Activated CD4-positive, alpha-beta T cell treated with anti-CD3 and anti-CD28 coated beads, Interleukin-10, Interleukin-2, amounts not matched to agents 100 ng/mL and 50 ng/mL, durations not matched to agents 16 hours and 8 hours (primary cell): Measurements from ENCODE around the gene BRWD1.
"Not testable (repeated sequence)": the region's sequence is repeated elsewhere in the genome, so short reads cannot be mapped to it uniquely, and the experiment has no call there.

Experiments used
- DNase-seq: peaks from one replicate; pipeline ENCODE4 v3.0.0-alpha.2; 2020

The BRWD1 gene

DNA sequence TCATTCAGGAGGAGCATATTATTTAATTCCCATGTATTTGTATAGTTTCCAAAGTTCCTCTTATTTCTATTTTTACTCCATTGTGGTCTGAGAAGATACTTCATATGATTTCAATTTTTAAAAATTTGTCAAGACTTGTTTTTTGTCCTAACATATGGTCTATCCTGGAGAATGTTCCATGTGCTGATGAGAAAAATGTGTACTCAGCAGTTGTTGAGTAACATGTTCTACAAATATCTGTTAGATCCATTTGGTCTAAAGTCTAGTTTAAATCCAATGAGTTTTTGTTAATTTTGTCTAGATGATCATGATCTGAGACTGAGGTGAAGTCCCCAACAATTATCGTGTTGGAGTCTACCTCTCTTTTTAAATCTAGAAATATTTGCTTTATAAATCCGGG lies 144.6 kb downstream of the BRWD1 start:
- no peak for DNase-seq

DNA sequence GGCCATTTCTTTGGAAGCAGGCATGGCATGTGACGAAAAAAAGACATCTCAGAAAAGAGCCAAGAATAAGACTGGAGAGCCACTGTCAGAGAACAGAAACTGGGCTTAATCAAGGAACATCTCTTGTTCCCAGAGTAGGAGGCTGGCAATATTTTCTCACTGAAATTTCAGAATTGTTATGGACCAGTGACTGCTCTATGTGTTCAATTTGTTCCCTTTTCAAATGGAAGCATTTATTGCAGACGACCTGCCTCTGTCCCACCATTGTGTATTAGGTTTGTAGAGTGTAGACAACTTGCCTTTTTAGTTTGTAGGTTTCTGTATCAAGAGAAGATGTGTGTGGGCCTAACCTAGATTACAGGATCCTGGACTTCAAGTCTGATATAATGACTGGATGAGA lies 148.9 kb downstream of the BRWD1 start:
- no peak for DNase-seq

DNA sequence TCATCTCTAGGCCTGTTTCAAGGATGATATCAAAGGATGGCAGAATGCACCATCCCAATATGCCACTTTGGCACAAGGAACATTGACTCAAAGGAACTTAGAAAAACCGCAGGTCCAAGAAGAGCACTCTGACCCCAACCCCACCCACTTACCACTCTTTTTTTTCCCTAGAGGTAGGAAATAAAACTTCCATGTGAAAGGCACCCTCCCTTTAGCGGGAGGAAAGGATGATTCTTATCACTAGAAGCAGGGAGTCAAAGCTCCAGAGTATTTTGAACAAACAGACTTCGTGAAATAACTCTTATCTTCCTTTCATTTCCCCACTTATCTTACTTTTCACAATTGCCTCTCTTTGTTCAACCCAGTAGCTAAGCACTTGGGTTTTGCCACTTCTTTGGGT lies 152.4 kb downstream of the BRWD1 start:
- DNase-seq = no peak

DNA sequence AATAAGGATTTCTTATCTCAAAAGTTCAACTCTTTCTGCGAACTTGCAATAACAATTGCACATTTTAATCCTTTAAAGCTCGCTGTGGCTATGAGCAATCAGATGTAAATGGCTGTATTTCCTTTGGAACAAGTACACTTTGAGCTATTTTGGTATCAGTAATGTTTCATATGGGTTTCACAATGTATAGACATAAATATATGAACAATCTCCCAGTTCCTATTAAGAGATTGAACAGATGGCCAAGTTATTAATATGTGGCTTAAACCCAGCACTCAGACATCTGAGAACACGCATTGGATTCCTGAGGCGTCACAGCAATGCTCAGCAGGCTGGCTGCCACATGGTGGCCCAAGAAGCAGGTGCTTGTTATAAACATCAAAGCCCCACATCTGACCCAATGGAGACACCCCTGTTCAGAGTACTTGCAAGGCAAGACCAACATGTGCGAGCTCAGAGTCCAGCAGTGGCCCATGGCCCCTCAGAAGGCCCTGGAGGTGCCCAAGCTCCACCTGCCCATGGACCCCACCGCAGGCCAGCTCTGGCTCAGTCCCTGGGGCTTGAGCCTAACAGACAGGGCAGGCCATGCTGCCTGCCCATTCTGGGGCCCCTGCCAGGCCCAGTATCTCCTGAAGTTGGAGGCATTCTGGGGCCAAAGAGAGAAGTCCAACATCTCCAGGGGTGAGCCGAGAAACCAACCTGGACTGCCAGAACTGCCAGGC lies 153.9 kb downstream of the BRWD1 start:
- no peak for DNase-seq

DNA sequence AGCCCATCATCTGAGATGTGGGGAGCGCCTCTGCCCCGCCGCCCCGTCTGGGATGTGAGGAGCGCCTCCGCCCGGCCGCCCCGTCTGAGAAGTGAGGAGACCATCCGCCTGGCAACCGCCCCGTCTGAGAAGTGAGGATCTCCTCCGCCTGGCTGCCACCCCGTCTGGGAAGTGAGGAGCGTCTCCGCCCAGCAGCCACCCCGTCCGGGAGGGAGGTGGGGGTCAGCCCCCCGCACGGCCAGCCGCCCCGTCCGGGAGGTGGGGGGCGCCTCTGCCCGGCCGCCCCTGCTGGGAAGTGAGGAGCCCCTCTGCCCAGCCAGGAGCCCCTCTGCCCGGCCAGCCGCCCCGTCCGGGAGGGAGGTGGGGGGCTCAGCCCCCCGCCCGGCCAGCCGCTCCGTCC lies 156.2 kb downstream of the BRWD1 start:
- not testable (repeated sequence) for DNase-seq

DNA sequence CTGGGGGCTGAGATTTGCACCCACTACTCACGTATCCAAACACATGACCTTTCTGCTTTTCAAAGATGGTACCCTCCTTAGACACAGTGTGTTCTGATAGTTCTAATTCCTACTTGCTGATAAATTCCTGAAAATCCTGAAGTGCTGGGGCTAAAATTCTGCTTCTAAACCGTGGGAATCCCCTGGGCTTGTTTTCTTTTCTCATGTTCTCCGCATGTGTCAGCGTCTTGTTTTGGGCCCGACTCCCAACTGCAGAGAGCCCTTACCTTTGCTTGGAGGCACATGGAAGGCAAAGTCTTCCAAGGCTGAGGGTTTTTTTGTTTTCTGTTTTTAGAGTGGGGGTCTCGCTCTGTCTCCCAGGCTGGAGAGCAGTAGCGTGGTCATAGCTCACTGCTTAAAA lies 157.4 kb downstream of the BRWD1 start:
- no peak for DNase-seq

DNA sequence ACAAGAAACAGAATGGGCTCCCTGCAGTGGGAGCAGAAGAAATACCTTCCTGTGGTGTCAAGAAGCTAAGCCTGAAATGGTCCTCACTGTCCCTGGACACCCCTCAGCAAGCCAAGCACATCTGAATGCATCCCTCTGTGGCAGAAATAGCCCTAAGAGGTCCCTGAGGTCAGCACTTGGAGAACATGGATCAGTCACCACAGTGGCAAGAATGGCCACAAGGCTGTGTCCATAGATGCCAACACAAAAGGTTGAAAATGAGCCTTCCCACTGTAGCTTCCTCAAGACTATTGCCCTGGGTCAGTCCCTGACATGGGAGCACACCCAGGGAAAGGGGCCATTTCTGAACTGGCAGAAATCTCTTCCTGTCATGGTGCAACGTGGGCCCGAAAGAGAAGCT lies 157.9 kb downstream of the BRWD1 start:
- no peak for DNase-seq

DNA sequence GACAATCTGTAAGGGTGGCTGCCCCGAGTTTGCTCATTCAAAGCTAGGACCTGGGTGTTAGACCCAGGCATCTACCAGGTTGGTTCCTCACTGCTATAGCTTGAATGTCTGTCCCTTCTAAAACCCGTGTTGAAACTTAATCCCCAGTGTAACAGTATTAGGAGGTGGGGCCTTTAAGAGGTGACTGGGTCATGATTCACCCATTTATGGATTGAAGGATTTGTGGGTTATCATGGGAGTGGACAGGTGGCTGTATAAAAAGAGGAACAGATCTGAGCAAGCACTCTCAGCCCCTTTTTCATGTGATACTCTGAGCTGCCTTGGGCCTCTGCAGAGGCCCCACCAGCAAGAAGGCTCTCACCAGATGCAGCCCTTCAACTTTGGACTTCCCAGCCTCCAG lies 159.6 kb downstream of the BRWD1 start:
- no peak for DNase-seq

DNA sequence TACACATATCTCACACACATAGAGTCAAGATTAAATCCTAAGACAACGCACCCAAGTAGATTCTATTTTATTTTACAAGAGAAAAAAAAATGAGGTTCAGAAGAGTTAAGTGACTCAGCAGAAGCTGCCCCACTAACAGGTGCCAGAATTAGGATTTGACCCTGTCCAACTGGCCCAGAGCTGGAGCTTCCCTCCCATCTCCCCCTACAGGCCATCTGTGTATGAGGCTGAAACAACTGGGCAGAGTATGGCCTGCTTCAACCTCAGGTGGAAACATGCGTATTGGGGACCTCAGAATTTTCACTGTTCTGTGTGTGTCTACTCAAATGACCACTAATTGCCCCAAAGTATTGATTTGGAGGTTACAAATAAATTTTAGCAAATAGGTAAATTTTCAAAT lies 160.1 kb downstream of the BRWD1 start:
- no peak for DNase-seq

DNA sequence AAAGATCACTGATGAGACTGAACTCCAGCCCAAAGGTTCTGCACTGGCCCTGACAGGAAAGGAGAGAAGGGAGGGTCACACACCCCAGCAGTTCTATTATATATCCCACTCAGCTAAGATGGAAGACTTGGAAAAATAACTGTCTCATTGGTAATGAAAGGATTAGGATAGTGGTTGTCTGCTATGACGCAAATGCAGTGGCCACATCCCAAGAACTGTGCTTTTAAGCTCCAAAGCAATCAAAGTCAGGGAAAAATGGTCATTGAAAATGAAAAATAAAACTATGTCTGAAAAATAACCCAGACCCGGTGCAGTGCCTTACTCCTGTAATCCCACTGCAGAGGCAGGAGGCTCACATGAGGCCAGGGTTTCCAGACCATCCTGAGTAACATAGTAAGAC lies 161.2 kb downstream of the BRWD1 start:
- DNase-seq = no peak

DNA sequence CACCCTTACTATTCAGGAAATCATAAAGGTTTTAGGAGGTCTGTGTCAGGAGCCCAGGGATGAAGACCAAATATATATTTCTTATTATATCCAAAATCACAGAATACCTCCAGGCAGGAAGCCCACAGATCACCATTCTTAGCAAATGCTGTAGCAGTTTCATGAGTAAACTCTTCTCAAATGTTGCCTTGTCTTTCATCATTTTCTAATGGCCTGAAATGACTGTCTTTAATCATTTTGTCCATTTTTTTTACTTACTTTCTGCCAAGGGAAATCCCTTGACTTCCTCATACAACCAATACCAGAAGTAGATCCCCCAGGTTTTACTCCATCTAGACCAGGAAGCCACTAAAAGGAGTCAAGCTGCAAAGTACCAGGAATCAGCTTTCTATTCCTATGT lies 162.6 kb downstream of the BRWD1 start:
- no peak for DNase-seq

DNA sequence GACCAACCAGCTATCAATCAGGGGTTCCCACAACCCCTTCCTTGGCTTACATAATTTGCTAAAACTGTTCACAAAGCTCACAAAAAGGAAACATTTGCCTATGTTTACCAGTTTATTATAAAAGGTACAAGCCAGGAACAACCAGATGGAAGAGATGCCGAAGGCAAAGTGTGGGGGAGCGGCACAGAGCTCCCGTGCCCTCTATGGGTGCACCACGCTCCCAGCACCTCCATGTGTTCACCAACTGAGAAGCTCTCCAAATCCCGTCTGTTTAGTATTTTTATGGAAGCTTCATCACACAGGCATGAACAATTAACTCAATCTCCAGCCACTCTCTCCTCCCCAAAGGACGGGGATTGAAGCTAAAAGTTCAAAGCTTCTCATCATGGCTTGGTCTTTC lies 163.1 kb downstream of the BRWD1 start:
- no peak for DNase-seq

DNA sequence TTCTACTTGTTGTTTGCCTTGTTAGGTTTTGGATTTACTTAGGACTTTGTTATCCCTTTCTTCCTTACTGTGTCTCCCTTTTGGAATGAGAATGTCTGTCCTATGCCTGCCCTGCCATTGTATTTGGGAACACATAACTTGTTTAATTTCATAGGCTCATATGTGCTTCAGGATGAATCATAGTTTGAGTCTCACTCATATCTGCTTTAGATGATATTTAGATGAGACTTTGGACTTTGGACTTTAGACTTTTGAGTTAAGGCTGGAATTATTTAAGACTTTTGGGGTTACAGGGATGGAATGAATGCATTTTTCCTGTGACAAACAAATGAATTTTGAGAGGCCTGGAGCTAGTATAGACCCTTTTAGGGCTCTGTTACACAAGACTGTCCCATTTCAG lies 163.6 kb downstream of the BRWD1 start:
- DNase-seq = no peak

DNA sequence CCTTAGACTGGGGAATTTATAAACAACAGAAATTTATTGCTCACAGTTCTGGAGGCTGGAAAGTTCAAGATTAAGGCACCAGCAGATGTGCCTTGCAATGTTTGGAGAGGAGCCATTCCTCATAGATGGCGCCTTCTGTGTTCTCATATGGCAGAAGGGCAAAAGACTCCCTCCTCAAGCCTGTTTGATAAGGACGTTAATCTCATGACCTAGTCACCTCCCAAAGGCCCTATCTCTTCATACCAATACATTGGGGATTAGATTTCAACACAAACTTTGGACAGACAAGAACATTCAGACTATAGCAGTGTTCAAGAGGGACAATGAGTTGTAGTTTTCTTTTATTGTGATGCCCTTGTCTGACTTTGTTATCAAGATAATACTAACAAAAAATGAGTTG lies 164.5 kb downstream of the BRWD1 start:
- DNase-seq = no peak

DNA sequence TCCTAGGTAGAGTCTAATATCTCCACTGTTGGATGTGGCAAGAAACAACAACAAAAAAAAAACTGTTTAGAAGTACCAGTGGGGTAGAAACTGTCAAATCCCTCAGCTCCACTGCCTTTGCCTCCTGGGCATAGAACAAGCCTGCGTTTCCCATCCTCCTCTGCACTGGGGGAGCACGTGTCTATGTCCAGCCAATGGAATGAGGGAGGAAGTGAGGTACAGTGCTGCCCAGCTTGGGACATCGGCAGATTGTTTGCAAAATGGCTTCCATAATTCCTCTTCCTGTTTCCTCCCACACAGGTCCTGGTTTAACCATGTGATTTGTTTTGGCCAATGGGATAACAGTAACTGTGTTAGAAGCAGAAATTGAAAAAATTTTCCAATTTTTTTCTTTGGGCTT lies 169.2 kb downstream of the BRWD1 start:
- no peak for DNase-seq

DNA sequence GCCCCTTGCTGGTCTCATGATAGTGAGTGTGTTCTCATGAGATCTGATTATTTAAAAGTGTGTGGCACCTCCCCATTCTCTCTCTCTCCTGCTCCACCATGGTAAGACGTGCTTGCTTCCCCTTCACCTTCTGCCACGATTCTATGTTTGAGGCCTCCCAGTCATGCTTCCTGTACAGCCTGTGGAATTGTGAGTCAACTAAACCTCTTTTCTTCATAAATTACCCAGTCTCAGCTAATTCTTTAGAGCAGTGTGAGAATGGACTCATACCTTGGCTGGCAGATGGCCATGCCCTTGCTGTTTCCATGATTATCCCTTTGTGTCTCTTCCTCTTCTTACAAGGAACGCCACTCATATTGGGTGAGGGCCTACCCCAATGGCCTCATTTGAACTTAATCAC lies 170.5 kb downstream of the BRWD1 start:
- no peak for DNase-seq

DNA sequence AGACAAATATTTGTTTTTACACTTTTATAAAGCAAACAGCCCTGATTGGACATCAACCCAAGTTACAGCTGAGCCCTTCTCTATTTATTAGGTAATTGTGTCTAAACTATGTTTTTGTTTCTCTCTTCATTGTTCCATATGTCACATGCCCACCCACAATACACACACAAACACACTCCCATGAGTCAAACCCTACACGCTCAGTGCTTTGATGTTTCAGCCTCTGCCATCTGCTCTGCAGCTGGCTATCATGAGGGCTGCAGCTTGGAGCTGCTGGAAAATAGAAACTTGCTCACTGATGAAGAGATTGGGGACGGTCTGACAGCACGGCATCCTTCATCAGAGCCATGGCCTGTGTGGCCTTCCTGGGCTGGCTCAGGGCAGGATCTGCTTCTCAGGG lies 171.9 kb downstream of the BRWD1 start:
- DNase-seq = no peak

DNA sequence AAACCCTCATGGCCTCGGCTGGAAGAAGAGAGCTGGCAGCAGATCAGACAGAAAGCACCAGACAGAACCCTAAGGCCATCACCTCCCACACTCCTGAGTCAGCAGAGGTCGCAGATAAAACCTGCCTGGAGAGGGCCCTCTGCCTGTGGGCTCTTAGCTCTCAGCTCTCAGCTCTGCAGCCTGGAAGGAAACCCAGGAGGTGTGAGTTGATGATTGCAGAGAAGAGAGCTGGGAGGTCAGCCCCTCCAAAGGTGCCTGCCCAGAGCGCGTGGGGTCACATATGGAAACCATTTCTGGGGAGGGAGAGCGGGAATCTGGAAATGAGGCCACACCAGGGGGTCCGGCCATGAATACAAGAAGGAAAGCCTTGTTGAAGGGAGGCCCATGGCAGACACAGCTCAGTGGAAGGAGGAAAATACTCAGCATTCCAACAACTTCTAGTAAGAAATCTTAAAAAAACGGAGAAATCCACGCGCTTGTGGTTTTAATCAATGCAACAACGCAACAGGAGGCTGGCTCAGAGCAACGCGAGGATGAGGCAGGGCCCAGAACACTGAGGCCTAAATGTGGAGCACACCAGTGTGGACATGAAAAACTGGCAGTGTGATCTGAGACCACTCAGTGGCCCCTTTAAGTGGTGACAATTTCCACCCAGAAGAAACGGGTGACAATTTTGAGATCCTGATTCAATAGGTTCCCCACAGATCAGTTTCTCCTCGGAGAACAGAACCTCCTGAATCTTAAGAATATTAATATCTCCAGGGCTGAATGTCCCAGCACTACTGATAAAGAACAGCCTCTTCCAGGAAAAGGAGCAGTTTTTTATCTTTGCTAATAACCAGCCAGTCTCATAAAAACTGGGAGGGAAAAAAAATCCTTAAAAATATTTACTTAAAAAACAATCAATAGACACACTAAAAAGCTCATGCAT lies 175.9 kb downstream of the BRWD1 start:
- DNase-seq = no peak

DNA sequence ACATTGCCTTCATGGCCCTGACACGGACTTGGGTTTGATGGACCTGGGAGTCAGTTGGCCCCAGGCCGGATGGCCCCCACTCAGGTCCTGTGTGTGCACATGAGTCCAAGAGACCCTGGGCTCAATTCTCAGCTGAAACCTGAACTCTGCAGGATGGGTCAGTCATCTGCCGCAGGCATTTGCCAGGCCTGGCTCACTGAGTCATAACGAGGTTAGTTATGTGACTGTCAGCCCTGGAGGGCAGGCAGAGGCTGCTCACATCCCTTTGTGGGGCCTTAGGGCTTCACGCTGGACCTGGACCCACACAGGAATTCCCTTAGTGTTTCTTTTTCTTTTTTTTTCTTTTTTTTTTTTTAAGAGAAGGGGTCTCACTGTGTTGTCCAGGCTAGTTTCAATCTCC lies 176.7 kb downstream of the BRWD1 start:
- DNase-seq = no peak

DNA sequence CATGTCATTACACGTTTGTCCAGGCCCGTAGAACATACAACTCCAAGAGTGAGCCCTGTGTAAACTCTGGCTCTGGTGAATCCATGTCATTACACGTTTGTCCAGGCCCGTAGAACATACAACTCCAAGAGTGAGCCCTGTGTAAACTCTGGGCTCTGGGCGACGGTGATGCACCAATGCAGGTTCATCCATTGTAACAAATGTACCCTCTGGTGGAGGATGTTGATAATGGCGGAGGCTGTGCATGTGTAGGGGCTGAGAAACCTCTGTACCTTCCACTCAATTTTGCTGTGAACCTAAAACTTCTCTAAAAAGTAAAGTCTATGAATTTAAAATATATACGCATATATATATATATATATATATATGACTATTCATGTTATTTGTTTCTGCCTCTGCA lies 177.3 kb downstream of the BRWD1 start:
- peak; percentile 23 for DNase-seq

DNA sequence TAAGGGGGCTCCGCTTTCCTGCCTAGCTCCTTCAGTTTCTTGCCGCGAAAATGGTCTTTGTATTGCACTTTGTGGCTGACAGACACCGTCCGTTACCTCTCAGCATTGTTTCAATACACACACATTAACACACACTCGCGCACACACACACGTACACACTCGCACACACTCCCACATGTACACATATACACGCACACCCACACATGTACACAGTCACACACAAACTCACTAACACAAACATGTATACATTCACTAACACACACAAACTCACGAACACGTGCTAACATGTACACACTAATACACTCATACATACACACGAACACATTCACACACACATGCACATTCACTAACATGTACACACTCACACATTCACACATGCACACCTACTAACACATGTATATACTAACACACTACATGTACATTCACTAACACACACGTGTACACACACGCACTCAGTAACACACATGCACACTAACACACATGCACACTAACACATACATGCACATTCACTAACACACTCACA lies 179.1 kb downstream of the BRWD1 start:
- DNase-seq = no peak
